ENCODE results near the gene SPART.

SPART gene

GRCh38 chr13:36357231-36357630, 11.0 kb upstream of the SPART start:
- no peak for TF ChIP-seq CTCF (conservative IDR thresholded peaks at IDR 0.05; ENCODE audit: low read depth)
- H3K27ac ChIP-seq, result no peak overlapping the region
- ChIA-PET POLR2A (ENCODE audit: low non-redundant PET) (no interaction called here), CTCF (no interaction called here)
- no peak for DNase-seq (ENCODE audit: low spot score)

- CTCF ChIA-PET, result no interaction called here
- no peak overlapping the region for H3K27ac ChIP-seq
- POLR2A ChIA-PET (ENCODE audit: low non-redundant PET), result no interaction called here
- no peak for DNase-seq (ENCODE audit: low spot score)
- TF ChIP-seq CTCF (conservative IDR thresholded peaks at IDR 0.05; ENCODE audit: low read depth), result no peak
Observed at GRCh38 chr13:36356058-36356457, 9.9 kb upstream of the SPART start.

GRCh38 chr13:36355632-36356031, 9.4 kb upstream of the SPART start:
- ChIA-PET POLR2A (ENCODE audit: low non-redundant PET) (no interaction called here), CTCF (interaction anchor here (1.2 kb wide), 1 partner anchor 8 kb away, joined by 8 read pairs; no protein-coding TSS in a partner anchor)
- H3K27ac ChIP-seq, result no peak overlapping the region
- no peak for DNase-seq (ENCODE audit: low spot score)
- no peak for TF ChIP-seq CTCF (conservative IDR thresholded peaks at IDR 0.05; ENCODE audit: low read depth)

- no peak overlapping the region for H3K27ac ChIP-seq
- no peak for TF ChIP-seq CTCF (conservative IDR thresholded peaks at IDR 0.05; ENCODE audit: low read depth)
- no peak for DNase-seq (ENCODE audit: low spot score)
- POLR2A ChIA-PET (ENCODE audit: low non-redundant PET), result no interaction called here
- CTCF ChIA-PET, result interaction anchor here (1.2 kb wide), 1 partner anchor 8 kb away, joined by 8 read pairs; no protein-coding TSS in a partner anchor
Observed at GRCh38 chr13:36354842-36355623, 8.8 kb upstream of the SPART start.

- ChIA-PET CTCF (no interaction called here), POLR2A (ENCODE audit: low non-redundant PET) (no interaction called here)
- no peak for DNase-seq (ENCODE audit: low spot score)
- TF ChIP-seq CTCF (conservative IDR thresholded peaks at IDR 0.05; ENCODE audit: low read depth), result no peak
- no peak overlapping the region for H3K27ac ChIP-seq
Observed at GRCh38 chr13:36353001-36353400, 6.8 kb upstream of the SPART start.

- ChIA-PET CTCF (no interaction called here), POLR2A (ENCODE audit: low non-redundant PET) (no interaction called here)
- TF ChIP-seq CTCF (conservative IDR thresholded peaks at IDR 0.05; ENCODE audit: low read depth), result no peak
- no peak for DNase-seq (ENCODE audit: low spot score)
- H3K27ac ChIP-seq, result no peak overlapping the region
Observed at GRCh38 chr13:36352350-36352749, 6.2 kb upstream of the SPART start.
